CD4-positive, alpha-beta T cell treated with Interleukin-17A for 4 hours (primary cell): ENCODE data around the gene RBM17.
"Not testable (repeated sequence)": the region's sequence is repeated elsewhere in the genome, so short reads cannot be mapped to it uniquely, and the experiment has no call there.

ENCODE experiments used
- DNase-seq: peaks from one replicate; pipeline ENCODE4 v3.0.0-alpha.2; 2020; ENCODE audit warnings: mixed read lengths

RBM17 gene

DNA sequence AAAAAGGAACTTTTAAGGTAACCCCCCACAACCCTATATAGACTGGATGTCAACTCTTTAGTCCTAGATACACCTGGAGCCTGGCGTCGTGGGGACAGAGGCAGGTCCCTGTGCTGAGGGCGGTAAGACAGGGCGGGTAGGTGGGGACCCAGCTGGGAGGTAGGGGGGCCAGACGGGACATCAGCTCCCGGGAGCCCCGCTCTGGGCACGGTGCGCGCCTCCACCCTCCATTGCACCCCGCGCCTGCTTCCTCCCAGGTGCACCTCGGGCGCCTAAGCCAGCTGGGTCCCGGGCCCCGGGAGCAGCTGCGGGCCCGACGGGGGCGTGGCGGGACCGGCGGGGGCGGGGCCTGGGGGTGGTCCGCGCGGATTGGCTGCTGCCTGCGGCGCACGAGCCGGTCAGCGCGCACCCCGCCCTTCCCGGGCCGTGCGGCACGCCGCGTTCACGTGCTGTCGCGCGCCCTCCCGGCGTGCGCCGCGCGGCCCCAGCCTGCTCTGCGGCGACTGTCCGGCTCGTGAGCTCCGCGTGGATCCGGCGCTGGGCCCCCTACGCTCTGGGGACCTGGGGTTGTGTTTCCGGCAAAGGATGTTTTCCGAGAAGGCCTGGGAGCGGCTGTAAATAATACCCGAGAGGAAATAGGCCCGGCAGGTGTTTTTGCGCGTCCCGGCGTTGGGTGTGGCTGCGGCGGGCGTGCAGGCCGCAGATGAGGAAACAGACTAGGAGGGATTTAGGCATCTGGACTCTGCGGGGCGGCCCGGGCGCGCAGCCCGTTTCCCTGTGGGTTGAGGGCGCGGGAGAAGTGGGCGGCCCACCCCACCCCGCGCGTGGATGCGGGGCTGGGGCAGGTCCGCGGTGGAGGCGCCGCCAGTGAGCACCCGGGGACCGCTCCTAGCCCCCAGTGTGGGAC lies 74.8 kb downstream of the RBM17 start:
- peak; percentile 94 for DNase-seq

DNA sequence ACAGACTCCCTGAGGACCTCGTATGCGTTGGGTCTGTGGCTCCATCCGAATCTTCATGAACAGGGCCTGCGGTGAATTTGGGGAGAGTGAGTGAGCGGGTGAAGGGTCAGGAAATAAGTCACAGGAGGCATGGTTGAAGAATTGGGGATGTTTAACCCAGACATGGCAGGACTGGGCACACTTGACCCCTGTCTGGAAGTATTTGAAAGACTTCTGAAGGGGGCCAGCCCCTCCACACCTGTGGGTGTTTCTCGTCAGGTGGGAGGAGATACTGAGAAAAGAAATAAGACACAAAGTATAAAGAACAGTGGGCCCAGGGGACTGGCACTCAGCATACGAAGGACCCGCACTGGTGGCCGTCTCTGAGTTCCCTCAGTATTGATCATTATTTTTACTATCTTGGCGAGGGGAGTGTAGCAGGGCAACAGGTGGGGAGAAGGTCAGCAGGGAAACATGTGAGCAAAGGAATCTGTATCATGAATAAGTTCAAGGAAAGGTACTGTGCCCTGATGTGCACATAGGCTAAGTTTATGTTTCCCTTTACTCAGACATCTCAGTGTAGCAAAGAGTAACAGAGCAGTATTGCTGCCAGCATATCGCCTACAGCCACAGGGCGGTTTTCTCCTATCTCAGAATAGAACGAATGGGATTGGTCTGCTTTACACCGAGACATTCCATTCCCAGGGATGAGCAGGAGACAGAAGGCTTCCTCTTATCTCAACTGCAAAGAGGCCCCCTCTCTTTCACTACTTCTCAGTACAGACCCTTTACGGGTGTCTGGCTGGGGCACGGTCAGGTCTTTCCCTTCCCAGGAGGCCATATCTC lies 75.6 kb downstream of the RBM17 start:
- no peak for DNase-seq

DNA sequence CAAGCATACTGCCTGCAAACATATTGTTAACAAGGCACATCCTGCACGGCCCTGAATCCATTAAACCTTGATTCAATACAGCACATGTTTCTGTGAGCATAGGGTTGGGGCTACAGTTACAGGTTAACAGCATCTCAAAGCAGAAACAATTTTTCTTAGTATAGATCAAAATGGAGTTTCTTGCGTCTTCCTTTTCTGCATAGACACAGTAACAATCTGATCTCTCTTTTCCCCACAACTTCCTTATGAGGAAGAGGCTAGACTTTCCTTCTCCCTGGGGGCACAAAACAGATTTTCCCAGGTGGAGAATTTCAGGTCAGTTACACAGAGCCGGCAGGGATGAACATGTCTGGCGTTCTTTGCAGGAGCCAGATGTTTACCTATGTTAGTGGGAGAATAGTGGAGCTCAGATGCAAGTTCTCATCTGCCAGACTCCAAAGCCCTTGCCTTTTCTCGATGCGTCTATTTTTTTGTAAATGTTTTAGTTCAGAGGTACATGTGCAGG lies 76.4 kb downstream of the RBM17 start:
- DNase-seq: no peak

DNA sequence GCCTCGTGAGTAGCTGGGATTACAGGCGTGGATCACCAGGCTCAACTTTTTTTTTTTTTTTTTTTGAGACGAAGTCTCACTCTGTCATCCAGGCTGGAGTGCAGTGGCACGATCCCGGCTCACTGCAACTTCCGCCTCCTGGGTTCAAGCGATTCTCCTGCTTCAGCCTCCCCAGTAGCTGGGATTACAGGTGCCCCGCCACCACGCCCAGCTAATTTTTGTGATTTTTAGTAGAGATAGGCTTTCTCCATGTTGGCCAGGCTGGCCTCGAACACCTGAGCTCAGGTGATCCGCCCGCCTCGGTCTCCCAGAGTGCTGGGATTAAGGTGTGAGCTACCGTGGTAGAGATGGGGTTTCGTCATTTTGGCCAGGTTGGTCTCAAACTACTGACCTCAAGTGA lies 77.1 kb downstream of the RBM17 start:
- not testable (repeated sequence) for DNase-seq
